ENCODE results near the gene INHBA.

DNA sequence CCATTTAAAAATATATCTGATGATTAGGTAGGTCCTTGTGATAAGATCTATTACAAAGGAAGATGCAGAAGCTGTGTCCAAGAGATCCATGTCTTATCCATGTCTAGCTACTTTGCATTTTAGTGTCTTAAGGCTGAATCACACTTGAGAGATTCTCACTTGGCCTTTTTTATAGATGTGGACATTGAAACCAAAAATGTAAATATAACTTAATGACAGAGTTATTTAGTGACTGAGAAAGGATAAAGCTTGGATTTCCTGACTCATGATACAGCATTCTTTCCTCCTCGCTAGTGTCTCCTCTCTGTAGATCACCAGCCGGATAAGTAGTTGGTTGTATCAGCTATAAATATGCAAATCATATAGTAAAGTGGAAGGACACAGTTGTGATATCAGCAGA lies 23.3 kb downstream of the INHBA start:
- TF ChIP-seq EZH2 (IDR thresholded peaks at IDR 0.05; ENCODE audit: low read length, unreplicated experiment) = no peak
- TF ChIP-seq, protein P1, sequence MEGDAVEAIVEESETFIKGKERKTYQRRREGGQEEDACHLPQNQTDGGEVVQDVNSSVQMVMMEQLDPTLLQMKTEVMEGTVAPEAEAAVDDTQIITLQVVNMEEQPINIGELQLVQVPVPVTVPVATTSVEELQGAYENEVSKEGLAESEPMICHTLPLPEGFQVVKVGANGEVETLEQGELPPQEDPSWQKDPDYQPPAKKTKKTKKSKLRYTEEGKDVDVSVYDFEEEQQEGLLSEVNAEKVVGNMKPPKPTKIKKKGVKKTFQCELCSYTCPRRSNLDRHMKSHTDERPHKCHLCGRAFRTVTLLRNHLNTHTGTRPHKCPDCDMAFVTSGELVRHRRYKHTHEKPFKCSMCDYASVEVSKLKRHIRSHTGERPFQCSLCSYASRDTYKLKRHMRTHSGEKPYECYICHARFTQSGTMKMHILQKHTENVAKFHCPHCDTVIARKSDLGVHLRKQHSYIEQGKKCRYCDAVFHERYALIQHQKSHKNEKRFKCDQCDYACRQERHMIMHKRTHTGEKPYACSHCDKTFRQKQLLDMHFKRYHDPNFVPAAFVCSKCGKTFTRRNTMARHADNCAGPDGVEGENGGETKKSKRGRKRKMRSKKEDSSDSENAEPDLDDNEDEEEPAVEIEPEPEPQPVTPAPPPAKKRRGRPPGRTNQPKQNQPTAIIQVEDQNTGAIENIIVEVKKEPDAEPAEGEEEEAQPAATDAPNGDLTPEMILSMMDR (conservative IDR thresholded peaks at IDR 0.05; ENCODE audit: low read depth, low read length) = no peak
